Stimulated activated CD4-positive, alpha-beta T cell treated with anti-CD3 and anti-CD28 coated beads, Interleukin-1b, Interleukin-23, amount 100 ng/mL, for 4 hours (primary cell): ENCODE measurements around the gene PTPN5.
"Not testable (repeated sequence)": the region's sequence is repeated elsewhere in the genome, so short reads cannot be mapped to it uniquely, and the experiment has no call there.

Experiments used
- DNase-seq, 2 donors: peaks; one replicate each; pipeline ENCODE4 v3.0.0-alpha.2; 2020; ENCODE audit warnings: low read depth in 2 of 2

The PTPN5 gene

DNA sequence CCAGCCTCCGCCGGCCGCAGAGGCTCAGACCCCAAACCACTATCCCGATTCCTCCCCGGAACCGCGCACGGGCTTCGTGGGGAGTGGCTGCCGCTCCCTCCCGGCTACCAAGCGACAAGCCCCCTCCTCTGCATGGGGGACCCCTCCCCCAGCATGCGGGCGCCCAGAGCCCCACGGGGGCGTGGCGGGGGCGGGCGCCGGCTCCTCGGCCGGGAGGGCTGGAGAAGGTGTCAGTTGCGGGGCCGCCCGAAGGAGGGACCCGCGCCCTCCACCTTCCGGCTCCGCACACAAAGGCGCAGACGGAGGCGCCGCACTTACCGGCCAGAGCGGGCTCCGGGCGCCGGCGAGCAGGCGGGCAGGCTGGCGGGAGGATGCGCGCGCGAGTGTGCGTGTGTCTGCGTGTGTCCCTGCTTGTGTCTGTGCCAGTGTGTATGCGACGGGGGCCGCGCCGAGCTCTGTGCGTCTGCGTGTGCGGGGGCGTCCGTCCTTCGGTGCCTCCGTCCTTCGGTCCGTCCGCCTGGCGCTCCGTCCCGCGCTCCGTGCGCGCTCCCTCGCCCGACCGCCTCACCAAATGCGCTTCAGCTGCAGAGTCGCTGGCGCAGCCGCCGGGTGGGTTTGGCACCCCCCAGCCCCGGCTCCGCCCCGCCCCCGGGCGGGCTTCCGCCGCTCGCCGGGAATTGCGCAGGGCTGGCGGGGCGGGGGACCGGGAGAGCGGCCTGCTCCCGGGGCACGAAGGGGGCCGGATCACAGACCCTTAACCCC is at the start of gene PTPN5:
Gene PTPN5, minus strand, starts transcription at position 592 of the 762 bp plus-strand sequence. CDS start 19,840 bp downstream, outside the sequence.
- DNase-seq, result no peak

GRCh38 chr11:18836417-18836816 is 44.8 kb upstream of the PTPN5 start:
- DNase-seq, result no peak

DNA sequence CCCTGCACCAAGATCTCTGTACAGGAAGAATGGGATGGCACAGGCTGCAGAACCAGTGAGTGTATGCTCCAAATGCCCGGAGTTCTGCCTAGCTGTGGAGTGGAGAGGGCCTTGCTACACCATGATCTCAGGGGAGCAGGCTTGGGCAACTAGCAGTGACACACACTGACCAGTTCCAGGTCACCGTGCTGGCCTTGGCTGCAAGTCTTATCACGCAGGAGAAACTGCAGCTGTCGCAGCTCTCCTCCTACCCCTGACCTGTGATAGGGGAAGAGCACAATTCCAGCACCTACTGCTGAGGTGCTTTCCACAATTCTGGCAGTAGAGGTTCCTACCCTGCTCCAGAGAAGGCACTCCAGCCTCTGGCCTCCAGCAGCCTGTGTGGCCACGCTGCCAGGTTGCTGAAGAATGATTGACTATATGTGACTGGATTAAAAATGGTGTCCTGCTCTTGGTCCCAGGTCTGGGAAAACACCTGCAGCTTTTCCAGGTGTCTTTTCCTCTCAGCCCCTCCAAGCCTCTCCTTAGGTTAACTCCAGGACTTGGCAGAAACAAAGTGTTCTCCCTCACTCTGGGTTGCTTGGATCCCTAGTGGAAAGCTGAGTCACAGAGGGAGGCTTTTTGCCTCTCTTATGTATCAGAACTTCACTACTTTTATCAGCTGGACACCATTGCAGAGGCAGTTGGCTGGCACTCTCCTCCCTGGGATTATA is 43.3 kb upstream of the PTPN5 start:
- DNase-seq, result no peak

DNA sequence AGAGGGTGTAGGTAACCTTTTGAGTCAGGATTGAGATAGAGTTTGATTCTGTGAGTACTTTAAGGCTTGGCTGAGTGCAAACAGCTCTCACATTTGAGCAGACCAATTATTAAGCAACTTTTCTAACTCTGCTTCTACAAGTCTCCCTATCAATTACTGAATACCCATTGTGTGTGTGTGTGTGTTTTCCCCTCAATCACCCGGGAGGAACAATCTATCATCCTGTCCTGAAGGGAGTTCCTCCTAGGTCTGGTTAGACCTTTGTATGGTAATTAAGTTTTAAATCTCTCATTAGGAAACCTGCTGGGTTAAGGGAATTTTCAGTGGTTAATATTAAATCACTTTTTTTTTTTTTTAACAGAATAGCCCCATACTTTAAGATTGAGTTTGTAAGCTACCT is 28.6 kb upstream of the PTPN5 start:
- DNase-seq, result not testable (repeated sequence)

DNA sequence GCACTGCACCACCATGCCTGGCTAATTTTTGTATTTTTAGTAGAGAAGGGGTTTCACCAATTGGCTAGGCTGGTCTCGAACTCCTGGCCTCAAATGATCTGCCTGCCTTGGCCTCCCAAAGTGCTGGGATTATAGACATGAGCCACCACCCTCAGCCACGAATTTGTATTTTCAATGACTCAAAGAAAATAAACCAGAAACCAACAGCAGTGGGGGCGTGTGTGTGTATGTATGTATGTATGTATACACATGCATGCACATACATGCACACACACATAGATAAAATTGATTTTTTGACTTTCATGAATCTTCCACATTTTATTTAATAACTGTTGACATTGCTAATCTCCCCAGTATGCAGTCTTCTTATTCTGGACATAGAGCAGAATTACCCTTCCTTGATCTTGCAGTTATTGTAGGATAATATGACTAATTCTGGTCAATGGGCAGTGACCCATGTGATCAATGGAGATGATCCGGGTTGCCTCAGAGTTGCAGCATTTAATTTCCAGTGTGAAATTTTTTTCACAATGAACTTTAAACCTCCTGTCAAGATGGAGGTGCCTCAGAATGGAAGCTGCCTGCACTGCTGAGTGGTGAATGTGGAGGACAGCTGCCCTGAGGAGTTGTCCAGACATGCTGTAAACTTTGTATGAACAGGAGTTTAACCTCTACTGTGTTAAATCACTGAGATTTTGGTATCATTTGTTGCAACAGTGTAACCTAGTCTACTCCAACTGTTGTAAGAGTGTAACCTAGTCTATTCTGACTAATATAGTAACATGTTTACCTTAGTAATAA is 12.8 kb upstream of the PTPN5 start:
- no peak for DNase-seq

- DNase-seq, result peak in 1 of 2 donors; percentile 13
These were observed 11.0 kb upstream of the PTPN5 start for GRCh38 chr11:18802381-18803257.

DNA sequence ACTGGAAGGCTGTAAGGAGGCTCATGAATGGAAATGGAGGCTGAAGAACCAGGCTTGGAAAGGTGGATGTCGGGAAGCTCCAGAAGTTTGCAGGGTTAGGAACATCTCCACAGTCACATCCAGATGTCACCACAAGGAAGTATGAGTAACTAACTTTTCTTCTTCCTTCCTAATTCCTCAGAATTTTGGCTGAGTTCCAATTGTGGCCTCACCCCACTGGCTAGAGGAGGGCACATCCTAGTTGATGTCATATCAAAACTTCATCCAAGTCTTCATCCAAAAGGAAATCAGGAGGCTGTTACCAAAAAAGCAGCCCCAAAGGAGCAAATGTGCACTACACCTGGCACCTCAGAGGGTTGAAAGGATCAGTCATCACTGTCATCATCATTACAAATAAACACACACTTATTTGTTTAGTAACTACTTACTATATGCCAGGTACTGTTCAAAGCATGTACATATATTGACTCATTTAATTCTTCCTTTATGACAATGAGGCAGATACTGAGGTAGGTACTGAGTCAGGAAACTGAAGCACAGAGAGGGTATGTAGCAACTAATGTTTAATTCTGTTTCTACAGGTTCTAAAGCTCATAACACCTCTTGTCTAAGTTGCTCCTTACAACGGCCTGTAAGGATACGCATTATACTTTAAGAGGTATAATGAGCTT is 7.3 kb upstream of the PTPN5 start:
- no peak for DNase-seq

GRCh38 chr11:18794956-18795355 is 3.4 kb upstream of the PTPN5 start:
- DNase-seq, result no peak

DNA sequence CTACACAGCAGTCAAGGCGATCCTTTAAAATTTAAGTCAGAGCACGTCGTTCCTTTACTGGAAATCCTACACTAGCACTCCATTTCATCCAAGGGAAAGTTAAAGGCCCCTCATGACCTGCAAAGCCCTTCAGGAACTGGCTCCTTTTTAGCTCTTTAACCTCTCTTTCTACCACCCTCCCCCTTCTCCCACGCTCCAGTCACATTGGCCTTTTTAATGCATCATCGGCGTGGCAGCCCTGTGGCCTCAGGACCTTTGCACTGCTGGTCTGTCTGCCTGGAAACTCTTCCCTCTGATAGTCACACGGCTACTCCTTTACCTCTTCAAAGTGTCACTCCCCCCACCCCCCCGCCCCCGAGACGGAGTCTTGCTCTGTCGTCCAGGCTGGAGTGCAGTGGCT is 1.2 kb upstream of the PTPN5 start:
- no peak for DNase-seq

DNA sequence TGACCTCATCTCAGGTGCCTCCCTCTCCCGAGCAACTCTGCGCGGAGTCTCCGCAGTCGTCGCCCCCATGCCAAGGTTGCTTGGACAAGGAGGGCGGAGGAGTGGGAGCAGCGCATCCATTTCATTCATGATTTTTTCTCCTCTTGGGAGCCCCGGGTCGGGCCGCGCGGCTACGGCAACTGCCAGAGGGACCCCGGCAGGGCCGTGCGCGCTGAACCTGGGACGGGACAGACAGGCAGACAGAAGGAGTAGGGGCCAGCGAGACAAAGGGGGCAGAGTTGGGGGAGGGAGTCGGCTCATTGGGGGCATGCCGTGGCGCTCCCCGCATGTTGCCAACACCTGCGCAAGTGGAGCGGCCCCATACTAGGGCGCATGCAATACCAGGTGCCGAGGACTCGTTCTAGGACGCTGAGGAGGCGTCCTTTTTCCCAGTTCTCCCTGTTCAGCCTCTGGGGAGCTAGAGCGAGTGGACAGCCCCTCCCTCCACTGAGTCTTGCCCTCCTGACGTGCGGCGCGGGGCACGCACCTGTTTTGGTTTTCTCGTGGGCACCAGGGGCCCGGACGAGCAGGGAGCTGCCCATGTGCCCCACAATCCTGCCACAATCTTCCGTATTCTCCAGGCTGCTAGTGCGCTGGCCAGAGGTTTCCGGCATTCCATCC is 501 bp upstream of the PTPN5 start:
- DNase-seq, result no peak

DNA sequence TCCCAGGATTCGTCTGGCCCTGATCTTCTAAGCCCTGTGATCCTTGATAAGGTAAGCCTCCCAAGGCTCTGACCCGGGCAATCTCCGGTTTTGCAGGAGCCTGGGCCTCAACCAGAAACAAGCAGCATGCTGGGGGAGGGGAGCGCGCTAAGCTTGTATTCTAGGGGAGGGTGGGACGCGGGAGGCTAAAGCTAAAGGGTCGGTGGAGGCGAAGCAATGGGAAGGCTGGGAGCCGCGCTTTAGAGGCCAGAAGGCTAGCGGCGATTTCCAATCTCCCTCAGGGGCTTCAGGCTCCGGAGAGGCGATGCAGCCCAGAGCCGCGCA is 753 bp downstream of the PTPN5 start:
- DNase-seq, result no peak

GRCh38 chr11:18789942-18790341 is 1.7 kb downstream of the PTPN5 start:
- DNase-seq, result no peak

DNA sequence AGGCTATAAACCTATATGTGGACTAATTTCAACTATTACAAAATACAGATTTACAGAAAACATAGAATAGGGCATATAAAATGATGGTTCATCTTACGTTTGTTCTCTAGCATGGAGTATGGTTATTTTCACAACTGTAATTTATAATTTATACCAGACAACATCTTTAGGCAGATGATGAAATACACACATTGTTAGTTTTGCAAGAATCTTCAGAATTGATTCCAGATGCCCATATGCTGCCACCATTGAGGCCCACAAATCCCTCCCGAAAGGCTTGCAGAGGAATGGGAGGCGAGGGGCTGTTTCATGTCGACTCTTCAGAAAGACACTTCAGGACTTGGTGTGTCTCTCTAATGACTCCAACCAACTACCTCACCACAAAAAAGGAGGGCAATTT is 6.2 kb downstream of the PTPN5 start:
- DNase-seq, result no peak

- DNase-seq, result no peak
These were observed 10.7 kb downstream of the PTPN5 start for GRCh38 chr11:18780896-18781295.

DNA sequence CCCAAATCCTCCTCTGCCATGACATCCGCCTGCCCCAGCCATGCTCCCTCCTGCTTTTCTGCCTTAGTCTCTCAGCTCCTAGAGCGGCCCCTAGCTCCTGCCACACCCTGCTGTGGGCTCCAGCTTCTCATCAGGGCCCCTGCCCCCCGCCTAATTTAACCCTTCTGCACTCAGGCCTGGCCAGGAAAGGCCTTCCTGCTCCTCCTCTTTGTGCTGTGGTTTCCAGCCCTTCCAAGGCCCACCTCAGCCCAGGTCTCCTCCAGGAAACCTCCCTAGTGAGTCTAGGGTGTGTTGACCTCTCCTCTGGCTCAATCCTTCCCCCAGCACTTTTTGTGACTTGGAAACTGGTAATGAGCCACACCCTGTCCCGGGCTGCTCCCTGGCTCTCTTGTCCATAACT is 11.3 kb downstream of the PTPN5 start:
- no peak for DNase-seq

DNA sequence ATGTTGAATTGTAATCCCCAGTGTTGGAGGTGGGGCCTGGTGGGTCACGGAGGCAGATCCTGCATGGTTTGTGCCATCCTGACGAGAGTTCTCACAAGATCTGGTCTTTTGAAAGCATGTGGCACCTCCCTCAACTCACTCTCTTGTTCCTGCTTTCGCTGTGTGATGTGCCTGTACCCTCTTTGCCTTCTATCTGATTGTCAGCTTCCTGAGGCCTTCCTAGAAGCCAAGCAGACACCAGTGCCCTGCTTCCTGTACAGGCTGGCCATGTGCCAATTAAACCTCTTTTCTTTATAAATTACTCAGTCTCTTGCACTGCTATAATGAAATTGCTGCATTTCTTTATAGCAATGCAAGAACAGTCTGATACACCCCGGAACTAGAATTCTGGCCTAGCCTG is 13.1 kb downstream of the PTPN5 start:
- no peak for DNase-seq

DNA sequence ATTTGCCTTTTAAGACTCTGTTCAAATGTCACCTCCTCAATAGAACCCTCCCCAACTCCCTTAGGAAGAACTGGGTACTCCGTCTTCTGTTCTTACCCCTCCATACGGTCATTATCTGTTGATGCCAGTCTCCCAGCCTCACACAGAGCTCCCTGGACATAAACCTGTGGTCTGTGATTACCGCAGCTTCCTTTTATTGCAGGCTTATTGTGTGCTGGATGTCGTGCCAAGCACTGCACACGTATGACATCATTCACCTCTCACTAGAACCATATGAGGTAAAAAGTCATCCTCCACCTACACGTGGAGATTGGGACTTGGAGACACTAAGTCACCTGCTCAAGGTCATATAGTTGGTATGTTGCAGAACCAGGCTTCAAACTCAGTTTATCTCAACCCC is 15.3 kb downstream of the PTPN5 start:
- DNase-seq, result no peak

GRCh38 chr11:18775492-18776292 is 15.9 kb downstream of the PTPN5 start:
- DNase-seq, result peak; percentile 34 to 51

DNA sequence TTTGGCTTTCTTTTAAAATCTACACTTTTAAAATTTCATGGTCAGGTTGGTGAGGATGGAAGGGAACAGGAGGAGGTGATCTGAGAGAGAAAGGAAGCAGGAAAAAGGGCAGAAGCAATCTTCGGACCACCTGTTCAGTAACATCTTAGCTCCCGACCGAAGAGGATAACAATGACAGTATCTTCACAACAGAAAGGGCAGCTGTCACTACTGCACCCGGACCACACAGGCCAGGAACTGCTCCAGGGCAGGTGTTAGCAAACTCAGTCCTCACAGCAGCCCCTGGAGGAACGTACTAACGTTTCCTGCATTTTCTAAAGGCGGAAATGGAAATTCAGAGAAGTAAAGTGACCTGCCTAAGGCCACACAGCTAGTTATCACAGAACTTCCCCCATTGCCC is 16.8 kb downstream of the PTPN5 start:
- no peak for DNase-seq

DNA sequence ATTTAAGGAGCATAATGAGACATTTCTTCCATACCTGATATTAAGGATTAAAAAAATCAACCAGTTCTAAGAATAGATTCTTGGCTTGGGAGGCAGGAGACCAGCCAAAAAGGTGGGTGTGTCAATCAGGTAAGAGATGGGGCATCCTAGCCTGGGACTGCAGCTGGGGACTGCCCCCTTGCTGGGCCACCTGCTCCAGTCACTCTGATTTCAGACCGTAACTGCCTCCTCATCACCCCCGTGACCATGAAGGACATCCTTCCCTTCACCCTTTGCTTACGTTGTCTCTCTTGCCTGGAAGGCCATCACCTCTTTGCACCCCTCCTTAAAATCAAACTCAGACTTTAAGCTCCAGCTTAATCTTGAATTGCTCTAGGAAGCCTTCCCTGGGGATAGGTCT is 17.9 kb downstream of the PTPN5 start:
- DNase-seq, result no peak
